ENCODE measurements around the gene RPRD2. TPM values are rescaled to one million over a fixed set of nuclear protein-coding genes. Genes with fewer than 3 reads are reported as not detected.

The RPRD2 gene
- total RNA-seq, 1 donor from 2014 or later = 12.0 TPM

- H3K9me3 ChIP-seq (ENCODE audit: control insufficient read depth in 3 of 3, low read length in 3 of 3) = no peaks in the 10 kb centered on the region
- peaks cover 18 to 29% (median 23%) of the 10 kb centered on the region in 3 donors for H3K36me3 ChIP-seq (ENCODE audit: control insufficient read depth in 3 of 3, insufficient read depth in 3 of 3, low read length in 3 of 3)
- no peak overlapping the region for H3K4me3 ChIP-seq (ENCODE audit: low read length in 3 of 3)
- H3K27me3 ChIP-seq (ENCODE audit: control insufficient read depth in 3 of 3, insufficient read depth in 3 of 3, low read length in 3 of 3) = no peaks in the 10 kb centered on the region
- H3K9ac ChIP-seq (ENCODE audit: low read depth in 1 of 3, low read length in 3 of 3) = no peak overlapping the region
- H3K27ac ChIP-seq (ENCODE audit: low read depth, low read length) = no peak overlapping the region
- H3K4me1 ChIP-seq (ENCODE audit: control insufficient read depth in 3 of 3, insufficient read depth in 3 of 3, low read length in 3 of 3) = no peaks in the 10 kb centered on the region
Observed at GRCh38 chr1:150456146-150456647, 92.2 kb downstream of the RPRD2 start.

- H3K9me3 ChIP-seq (ENCODE audit: control insufficient read depth in 3 of 3, low read length in 3 of 3) = no peaks in the 10 kb centered on the region
- H3K27me3 ChIP-seq (ENCODE audit: control insufficient read depth in 3 of 3, insufficient read depth in 3 of 3, low read length in 3 of 3) = no peaks in the 10 kb centered on the region
- no peaks in the 10 kb centered on the region for H3K4me1 ChIP-seq (ENCODE audit: control insufficient read depth in 3 of 3, insufficient read depth in 3 of 3, low read length in 3 of 3)
- no peak overlapping the region for H3K27ac ChIP-seq (ENCODE audit: low read depth, low read length)
- no peak overlapping the region for H3K4me3 ChIP-seq (ENCODE audit: low read length in 3 of 3)
- H3K36me3 ChIP-seq (ENCODE audit: control insufficient read depth in 3 of 3, insufficient read depth in 3 of 3, low read length in 3 of 3) = peaks cover 6 to 29% (median 8%) of the 10 kb centered on the region in 3 donors
- H3K9ac ChIP-seq (ENCODE audit: low read depth in 1 of 3, low read length in 3 of 3) = no peak overlapping the region
Observed at GRCh38 chr1:150464422-150464826, 100.5 kb downstream of the RPRD2 start.

DNA sequence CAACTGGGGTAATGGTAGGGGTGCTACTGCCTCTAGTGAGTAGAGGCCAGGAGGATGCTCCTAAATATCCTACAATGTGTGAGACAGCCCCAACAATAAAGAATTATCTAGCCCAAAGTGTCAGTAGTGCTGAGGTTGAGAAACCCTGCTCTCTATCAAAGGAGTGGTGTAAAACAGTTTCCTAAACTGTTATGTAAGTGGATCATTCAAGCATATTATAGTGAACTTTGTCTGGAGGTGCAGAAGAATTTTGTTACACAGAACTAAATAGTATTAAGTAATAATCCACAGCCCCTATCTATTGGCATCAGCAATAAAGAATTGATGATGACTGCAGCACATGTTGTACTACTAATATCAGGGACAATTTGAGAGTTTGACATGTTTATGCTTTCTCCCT is 103.0 kb downstream of the RPRD2 start:
- Histone ChIP-seq H3K9ac (ENCODE audit: low read depth in 1 of 3, low read length in 3 of 3) (no peak overlapping the region), H3K4me1 (ENCODE audit: control insufficient read depth in 3 of 3, insufficient read depth in 3 of 3, low read length in 3 of 3) (no peaks in the 10 kb centered on the region), H3K4me3 (ENCODE audit: low read length in 3 of 3) (no peak overlapping the region), H3K9me3 (ENCODE audit: control insufficient read depth in 3 of 3, low read length in 3 of 3) (no peaks in the 10 kb centered on the region), H3K36me3 (ENCODE audit: control insufficient read depth in 3 of 3, insufficient read depth in 3 of 3, low read length in 3 of 3) (peaks cover 15 to 41% (median 17%) of the 10 kb centered on the region in 3 donors), H3K27ac (ENCODE audit: low read depth, low read length) (no peak overlapping the region), H3K27me3 (ENCODE audit: control insufficient read depth in 3 of 3, insufficient read depth in 3 of 3, low read length in 3 of 3) (no peaks in the 10 kb centered on the region)

- peaks cover 12 to 15% (median 14%) of the 10 kb centered on the region in 3 donors for H3K4me1 ChIP-seq (ENCODE audit: control insufficient read depth in 3 of 3, insufficient read depth in 3 of 3, low read length in 3 of 3)
- H3K27me3 ChIP-seq (ENCODE audit: control insufficient read depth in 3 of 3, insufficient read depth in 3 of 3, low read length in 3 of 3) = no peaks in the 10 kb centered on the region
- no peaks in the 10 kb centered on the region for H3K9me3 ChIP-seq (ENCODE audit: control insufficient read depth in 3 of 3, low read length in 3 of 3)
Observed at GRCh38 chr1:150469291-150469690, 105.3 kb downstream of the RPRD2 start.

DNA sequence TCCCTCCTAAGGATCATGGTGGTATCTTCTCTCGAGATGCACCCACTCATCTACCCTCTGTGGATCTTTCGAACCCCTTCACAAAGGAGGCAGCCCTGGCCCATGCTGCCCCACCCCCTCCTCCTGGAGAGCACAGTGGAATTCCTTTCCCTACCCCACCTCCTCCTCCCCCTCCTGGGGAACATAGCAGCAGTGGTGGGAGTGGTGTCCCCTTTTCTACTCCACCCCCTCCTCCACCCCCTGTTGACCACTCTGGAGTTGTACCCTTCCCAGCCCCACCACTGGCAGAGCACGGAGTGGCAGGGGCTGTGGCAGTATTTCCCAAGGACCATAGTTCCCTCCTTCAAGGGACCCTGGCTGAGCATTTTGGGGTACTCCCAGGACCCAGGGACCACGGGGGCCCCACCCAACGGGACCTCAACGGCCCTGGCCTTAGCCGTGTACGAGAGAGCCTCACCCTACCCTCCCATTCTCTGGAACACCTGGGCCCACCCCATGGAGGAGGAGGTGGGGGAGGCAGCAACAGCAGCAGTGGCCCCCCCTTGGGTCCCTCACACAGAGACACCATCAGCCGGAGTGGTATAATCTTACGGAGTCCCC is 108.8 kb downstream of the RPRD2 start:
- Histone ChIP-seq H3K4me3 (ENCODE audit: low read length in 3 of 3) (no peak overlapping the region), H3K9ac (ENCODE audit: low read depth in 1 of 3, low read length in 3 of 3) (peak overlapping the region; percentile 3 to 63 (median 4)), H3K4me1 (ENCODE audit: control insufficient read depth in 3 of 3, insufficient read depth in 3 of 3, low read length in 3 of 3) (peaks cover 34 to 44% (median 40%) of the 10 kb centered on the region in 3 donors), H3K36me3 (ENCODE audit: control insufficient read depth in 3 of 3, insufficient read depth in 3 of 3, low read length in 3 of 3) (peaks cover 21 to 33% (median 25%) of the 10 kb centered on the region in 3 donors), H3K9me3 (ENCODE audit: control insufficient read depth in 3 of 3, low read length in 3 of 3) (no peaks in the 10 kb centered on the region), H3K27me3 (ENCODE audit: control insufficient read depth in 3 of 3, insufficient read depth in 3 of 3, low read length in 3 of 3) (no peaks in the 10 kb centered on the region), H3K27ac (ENCODE audit: low read depth, low read length) (peak overlapping the region; percentile 43)

More at GRCh38 chr1:150469291-150469690, 105.3 kb downstream of the RPRD2 start:
- Histone ChIP-seq H3K9ac (ENCODE audit: low read depth in 1 of 3, low read length in 3 of 3) (no peak overlapping the region), H3K27ac (ENCODE audit: low read depth, low read length) (no peak overlapping the region), H3K36me3 (ENCODE audit: control insufficient read depth in 3 of 3, insufficient read depth in 3 of 3, low read length in 3 of 3) (peaks cover 21 to 47% (median 25%) of the 10 kb centered on the region in 3 donors), H3K4me3 (ENCODE audit: low read length in 3 of 3) (no peak overlapping the region)

- Histone ChIP-seq H3K36me3 (ENCODE audit: control insufficient read depth in 3 of 3, insufficient read depth in 3 of 3, low read length in 3 of 3) (peaks cover 21 to 30% (median 25%) of the 10 kb centered on the region in 3 donors), H3K9ac (ENCODE audit: low read depth in 1 of 3, low read length in 3 of 3) (peak overlapping the region in 2 of 3 donors; percentile 42 to 73), H3K27me3 (ENCODE audit: control insufficient read depth in 3 of 3, insufficient read depth in 3 of 3, low read length in 3 of 3) (no peaks in the 10 kb centered on the region), H3K27ac (ENCODE audit: low read depth, low read length) (peak overlapping the region; percentile 69), H3K9me3 (ENCODE audit: control insufficient read depth in 3 of 3, low read length in 3 of 3) (no peaks in the 10 kb centered on the region), H3K4me1 (ENCODE audit: control insufficient read depth in 3 of 3, insufficient read depth in 3 of 3, low read length in 3 of 3) (peaks cover 39 to 53% (median 43%) of the 10 kb centered on the region in 3 donors), H3K4me3 (ENCODE audit: low read length in 3 of 3) (peak overlapping the region in 1 of 3 donors; percentile 9)
Observed at GRCh38 chr1:150473659-150474058, 109.7 kb downstream of the RPRD2 start.

DNA sequence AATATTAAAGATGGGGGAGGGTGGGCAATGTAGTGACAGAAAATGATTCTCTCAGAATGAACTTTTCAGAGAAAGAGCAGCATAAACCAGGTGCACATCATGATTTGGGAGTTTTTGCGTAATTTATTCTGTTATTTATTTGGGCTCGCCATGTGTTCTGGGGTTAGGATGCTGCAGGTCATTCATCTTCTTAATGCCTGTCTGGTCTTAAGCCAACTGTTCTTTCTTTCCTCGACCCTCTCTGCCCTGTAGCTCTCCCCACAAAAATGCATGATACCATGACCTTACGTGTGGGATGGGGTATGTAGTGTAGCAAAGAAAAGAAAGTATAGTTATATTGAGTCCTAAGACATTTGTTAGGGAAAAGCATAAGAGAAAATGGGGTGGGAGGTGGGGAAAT is 110.9 kb downstream of the RPRD2 start:
- H3K27ac ChIP-seq (ENCODE audit: low read depth, low read length) = peak overlapping the region; percentile 69
- peaks cover 39 to 53% (median 43%) of the 10 kb centered on the region in 3 donors for H3K4me1 ChIP-seq (ENCODE audit: control insufficient read depth in 3 of 3, insufficient read depth in 3 of 3, low read length in 3 of 3)
- no peak overlapping the region for H3K4me3 ChIP-seq (ENCODE audit: low read length in 3 of 3)
- H3K9me3 ChIP-seq (ENCODE audit: control insufficient read depth in 3 of 3, low read length in 3 of 3) = no peaks in the 10 kb centered on the region
- H3K27me3 ChIP-seq (ENCODE audit: control insufficient read depth in 3 of 3, insufficient read depth in 3 of 3, low read length in 3 of 3) = no peaks in the 10 kb centered on the region
- H3K9ac ChIP-seq (ENCODE audit: low read depth in 1 of 3, low read length in 3 of 3) = no peak overlapping the region
- peaks cover 21 to 30% (median 25%) of the 10 kb centered on the region in 3 donors for H3K36me3 ChIP-seq (ENCODE audit: control insufficient read depth in 3 of 3, insufficient read depth in 3 of 3, low read length in 3 of 3)

DNA sequence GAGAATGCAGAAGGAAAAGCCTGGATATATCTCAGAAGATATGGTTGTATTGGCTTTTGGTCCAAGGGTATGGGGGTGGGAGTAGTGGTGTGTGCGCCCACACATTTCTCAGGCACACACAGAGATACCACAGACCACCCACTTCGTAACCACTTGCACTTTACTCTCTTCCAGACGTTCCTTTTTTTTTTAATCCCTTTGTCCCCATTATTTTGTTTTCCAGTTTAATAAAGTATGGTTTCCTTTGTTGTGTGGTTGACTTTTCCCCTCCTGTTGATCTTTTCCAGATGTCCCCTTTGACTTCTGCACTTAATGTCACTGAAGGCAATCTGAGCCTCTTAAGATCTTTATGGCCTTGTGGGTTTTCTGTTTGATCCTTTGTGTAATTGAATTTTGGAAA is 112.8 kb downstream of the RPRD2 start:
- Histone ChIP-seq H3K9ac (ENCODE audit: low read depth in 1 of 3, low read length in 3 of 3) (no peak overlapping the region), H3K27ac (ENCODE audit: low read depth, low read length) (peak overlapping the region; percentile 84), H3K27me3 (ENCODE audit: control insufficient read depth in 3 of 3, insufficient read depth in 3 of 3, low read length in 3 of 3) (no peaks in the 10 kb centered on the region), H3K36me3 (ENCODE audit: control insufficient read depth in 3 of 3, insufficient read depth in 3 of 3, low read length in 3 of 3) (peaks cover 9 to 12% (median 11%) of the 10 kb centered on the region in 3 donors), H3K4me1 (ENCODE audit: control insufficient read depth in 3 of 3, insufficient read depth in 3 of 3, low read length in 3 of 3) (peaks cover 39 to 53% (median 43%) of the 10 kb centered on the region in 3 donors), H3K4me3 (ENCODE audit: low read length in 3 of 3) (no peak overlapping the region), H3K9me3 (ENCODE audit: control insufficient read depth in 3 of 3, low read length in 3 of 3) (no peaks in the 10 kb centered on the region)

DNA sequence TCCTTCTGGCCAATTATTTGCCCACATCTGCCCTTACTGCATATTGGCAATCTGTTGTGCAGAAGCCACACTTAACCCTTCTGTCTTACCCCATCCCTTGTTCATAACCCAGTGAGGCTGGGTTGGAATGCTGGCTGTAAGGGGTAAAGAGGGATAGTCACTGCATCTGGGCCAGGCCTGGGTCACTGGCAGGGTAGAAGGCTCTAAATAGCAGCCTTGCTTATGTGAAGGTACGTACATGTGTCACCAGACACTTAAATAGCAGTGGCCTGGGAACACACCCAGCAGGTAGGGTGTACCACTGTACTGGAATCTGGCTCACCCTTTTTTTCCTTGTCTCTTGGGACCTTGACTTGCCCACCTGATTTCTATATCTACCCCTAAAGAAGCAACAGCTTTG is 113.4 kb downstream of the RPRD2 start:
- Histone ChIP-seq H3K36me3 (ENCODE audit: control insufficient read depth in 3 of 3, insufficient read depth in 3 of 3, low read length in 3 of 3) (peaks cover 3 to 7% (median 5%) of the 10 kb centered on the region in 3 donors), H3K4me1 (ENCODE audit: control insufficient read depth in 3 of 3, insufficient read depth in 3 of 3, low read length in 3 of 3) (peaks cover 38 to 51% (median 43%) of the 10 kb centered on the region in 3 donors), H3K9me3 (ENCODE audit: control insufficient read depth in 3 of 3, low read length in 3 of 3) (no peaks in the 10 kb centered on the region), H3K27ac (ENCODE audit: low read depth, low read length) (peak overlapping the region; percentile 84), H3K9ac (ENCODE audit: low read depth in 1 of 3, low read length in 3 of 3) (no peak overlapping the region), H3K27me3 (ENCODE audit: control insufficient read depth in 3 of 3, insufficient read depth in 3 of 3, low read length in 3 of 3) (no peaks in the 10 kb centered on the region), H3K4me3 (ENCODE audit: low read length in 3 of 3) (peak overlapping the region in 1 of 3 donors; percentile 17)

- H3K36me3 ChIP-seq (ENCODE audit: control insufficient read depth in 3 of 3, insufficient read depth in 3 of 3, low read length in 3 of 3) = peaks cover 0 to 4% (median under 1%) of the 10 kb centered on the region in 3 donors
- H3K27me3 ChIP-seq (ENCODE audit: control insufficient read depth in 3 of 3, insufficient read depth in 3 of 3, low read length in 3 of 3) = no peaks in the 10 kb centered on the region
- peak overlapping the region; percentile 84 for H3K27ac ChIP-seq (ENCODE audit: low read depth, low read length)
- H3K9me3 ChIP-seq (ENCODE audit: control insufficient read depth in 3 of 3, low read length in 3 of 3) = no peaks in the 10 kb centered on the region
- no peak overlapping the region for H3K9ac ChIP-seq (ENCODE audit: low read depth in 1 of 3, low read length in 3 of 3)
- H3K4me3 ChIP-seq (ENCODE audit: low read length in 3 of 3) = no peak overlapping the region
- peaks cover 34 to 47% (median 40%) of the 10 kb centered on the region in 3 donors for H3K4me1 ChIP-seq (ENCODE audit: control insufficient read depth in 3 of 3, insufficient read depth in 3 of 3, low read length in 3 of 3)
Observed at GRCh38 chr1:150477733-150478132, 113.8 kb downstream of the RPRD2 start.
